Measurements from ENCODE around the gene ANKRD17. TPM values are rescaled to one million over a fixed set of nuclear protein-coding genes. Genes with fewer than 3 reads are reported as not detected.

The ANKRD17 gene
- total RNA-seq, 1 experiment from 2014 or later = 51.2 TPM

DNA sequence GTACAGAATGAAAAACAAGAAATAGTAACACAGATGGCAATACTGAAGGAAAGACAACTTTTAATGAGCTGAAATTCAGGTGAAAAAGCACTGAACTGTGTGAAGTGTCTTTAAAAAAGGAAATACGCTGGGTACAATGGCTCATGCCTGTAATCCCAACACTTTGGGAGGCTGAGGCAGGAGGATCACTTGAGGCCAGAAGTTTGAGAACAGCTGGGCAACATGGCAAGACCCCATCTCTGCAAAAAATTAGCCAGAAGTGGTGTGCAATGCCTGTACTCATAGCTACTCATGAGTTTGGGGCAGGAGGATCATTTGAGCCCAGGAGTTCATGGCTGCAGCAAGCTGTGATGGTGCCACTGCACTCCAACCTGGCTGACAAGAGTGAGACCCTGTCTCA lies 129.3 kb downstream of the ANKRD17 start:
- DNase-seq = no peak
- BruUV-seq (replicated peaks) = no TSS peak
- Histone ChIP-seq H2AFZ (ENCODE audit: low read length) (no peak overlapping the region), H3K9ac (ENCODE audit: low read length) (no peak overlapping the region), H4K20me1 (ENCODE audit: low read length) (no peaks in the 10 kb centered on the region), H3K27ac (ENCODE audit: low read length) (no peak overlapping the region), H3K9me3 (ENCODE audit: low read length) (no peaks in the 10 kb centered on the region), H3K9me2 (replicated peaks; ENCODE audit: low read length) (no peaks in the 10 kb centered on the region), H3F3A (ENCODE audit: low read length, unreplicated experiment) (no peaks in the 10 kb centered on the region), H3K27me3 (ENCODE audit: low read length) (no peaks in the 10 kb centered on the region), H3K4me2 (ENCODE audit: low read length) (no peak overlapping the region), H3K4me1 (ENCODE audit: insufficient read depth, low read length) (no peaks in the 10 kb centered on the region), H3K36me3 (ENCODE audit: low read depth, low read length) (peaks cover 44% of the 10 kb centered on the region), H3K4me3 (ENCODE audit: low read length) (no peak overlapping the region), H3K79me2 (ENCODE audit: low read length) (no peaks in the 10 kb centered on the region)
- intact Hi-C loops (cut with micrococcal nuclease) = loop anchor here (2.0 to 5.0 kb wide), 4 partner anchors 19 to 179 kb away; no protein-coding TSS in a partner anchor
- no peak for ATAC-seq
- no peak for TF ChIP-seq CTCF (conservative IDR thresholded peaks at IDR 0.05; ENCODE audit: low read depth, low read length)
- no peak for TF ChIP-seq EZH2phosphoT487 (IDR thresholded peaks at IDR 0.05; ENCODE audit: borderline replicate concordance, low read length)
- TF ChIP-seq EZH2 (IDR thresholded peaks at IDR 0.05; ENCODE audit: low read length, unreplicated experiment) = no peak
- ChIA-PET POLR2A (ENCODE audit: unreplicated experiment) (no interaction called here), CTCF (no interaction called here)

DNA sequence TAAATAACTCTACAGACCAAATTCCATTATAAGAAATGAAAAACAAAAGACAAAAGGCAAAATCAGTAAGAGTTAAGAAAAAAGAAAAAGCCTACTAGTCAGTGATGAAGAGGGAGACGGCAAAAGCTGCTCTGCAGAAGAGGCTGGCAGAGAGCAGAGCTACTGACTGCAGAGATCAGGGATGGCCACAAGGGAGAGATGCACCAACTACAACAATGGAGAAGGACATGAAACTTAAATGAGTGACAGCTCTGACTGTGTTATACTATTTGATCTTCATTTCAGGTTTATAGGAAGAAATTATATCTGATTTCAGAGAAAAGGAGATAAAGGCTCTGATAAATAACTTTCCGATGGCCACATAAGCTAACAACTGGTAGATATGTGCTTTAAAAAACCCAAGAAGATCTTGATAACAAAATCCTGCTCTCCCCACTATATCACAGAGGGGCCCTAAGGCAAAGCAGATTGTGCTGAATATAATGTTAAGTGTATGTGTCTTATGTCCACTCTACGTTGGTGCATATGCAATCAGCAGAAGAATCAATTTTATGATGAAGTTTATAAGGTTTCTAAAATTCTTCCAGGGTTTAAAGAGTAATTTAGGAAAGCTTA lies 130.7 kb downstream of the ANKRD17 start:
- H4K20me1 ChIP-seq (ENCODE audit: low read length) = no peaks in the 10 kb centered on the region
- TF ChIP-seq CTCF (conservative IDR thresholded peaks at IDR 0.05; ENCODE audit: low read depth, low read length) (peak; percentile 59), EZH2phosphoT487 (IDR thresholded peaks at IDR 0.05; ENCODE audit: borderline replicate concordance, low read length) (no peak), EZH2 (IDR thresholded peaks at IDR 0.05; ENCODE audit: low read length, unreplicated experiment) (no peak)
- H3K9ac ChIP-seq (ENCODE audit: low read length) = no peak overlapping the region
- intact Hi-C loops (cut with micrococcal nuclease) = loop anchor here (2.0 to 5.0 kb wide), 4 partner anchors 17 to 181 kb away; no protein-coding TSS in a partner anchor
- no peak overlapping the region for H3K4me3 ChIP-seq (ENCODE audit: low read length)
- POLR2A ChIA-PET (ENCODE audit: unreplicated experiment) = interaction anchor here (0.6 kb wide), 1 partner anchor 8 kb away, joined by 3 read pairs; no protein-coding TSS in a partner anchor
- CTCF ChIA-PET = interaction anchor here (0.6 to 1.5 kb wide), 2 partner anchors 114 to 129 kb away, joined by 3 to 14 read pairs; no protein-coding TSS in a partner anchor
- no TSS peak for BruUV-seq (replicated peaks)
- no peaks in the 10 kb centered on the region for H3K4me1 ChIP-seq (ENCODE audit: insufficient read depth, low read length)
- H3K4me2 ChIP-seq (ENCODE audit: low read length) = no peak overlapping the region
- ATAC-seq (peak; percentile 91), DNase-seq (peak; percentile 28)
- no peaks in the 10 kb centered on the region for H3K79me2 ChIP-seq (ENCODE audit: low read length)
- H3K27me3 ChIP-seq (ENCODE audit: low read length) = no peaks in the 10 kb centered on the region
- no peaks in the 10 kb centered on the region for H3K9me2 ChIP-seq (replicated peaks; ENCODE audit: low read length)
- H2AFZ ChIP-seq (ENCODE audit: low read length) = no peak overlapping the region
- H3K36me3 ChIP-seq (ENCODE audit: low read depth, low read length) = peaks cover 47% of the 10 kb centered on the region
- no peak overlapping the region for H3K27ac ChIP-seq (ENCODE audit: low read length)
- H3F3A ChIP-seq (ENCODE audit: low read length, unreplicated experiment) = no peaks in the 10 kb centered on the region
- no peaks in the 10 kb centered on the region for H3K9me3 ChIP-seq (ENCODE audit: low read length)

GRCh38 chr4:73109493-73109892 lies 149.1 kb downstream of the ANKRD17 start:
- Histone ChIP-seq H3K27ac (ENCODE audit: low read length) (no peak overlapping the region), H3K4me2 (ENCODE audit: low read length) (no peak overlapping the region), H3K4me1 (ENCODE audit: insufficient read depth, low read length) (no peaks in the 10 kb centered on the region), H3F3A (ENCODE audit: low read length, unreplicated experiment) (no peaks in the 10 kb centered on the region), H2AFZ (ENCODE audit: low read length) (no peak overlapping the region), H3K27me3 (ENCODE audit: low read length) (no peaks in the 10 kb centered on the region), H3K9ac (ENCODE audit: low read length) (no peak overlapping the region), H3K9me3 (ENCODE audit: low read length) (no peaks in the 10 kb centered on the region), H3K4me3 (ENCODE audit: low read length) (no peak overlapping the region), H3K79me2 (ENCODE audit: low read length) (no peaks in the 10 kb centered on the region), H4K20me1 (ENCODE audit: low read length) (no peaks in the 10 kb centered on the region), H3K36me3 (ENCODE audit: low read depth, low read length) (peaks cover 34% of the 10 kb centered on the region), H3K9me2 (replicated peaks; ENCODE audit: low read length) (no peaks in the 10 kb centered on the region)
- ATAC-seq (no peak), DNase-seq (no peak)
- TF ChIP-seq EZH2 (IDR thresholded peaks at IDR 0.05; ENCODE audit: low read length, unreplicated experiment) (no peak), EZH2phosphoT487 (IDR thresholded peaks at IDR 0.05; ENCODE audit: borderline replicate concordance, low read length) (no peak), CTCF (conservative IDR thresholded peaks at IDR 0.05; ENCODE audit: low read depth, low read length) (no peak)
- intact Hi-C loops (cut with micrococcal nuclease) = no loop called here
- BruUV-seq (replicated peaks) = no TSS peak
- CTCF ChIA-PET = no interaction called here
- POLR2A ChIA-PET (ENCODE audit: unreplicated experiment) = interaction anchor here (0.5 kb wide), 1 partner anchor 11 kb away, joined by 14 read pairs; no protein-coding TSS in a partner anchor
